ENCODE results near the gene PRDM15. TPM values are rescaled to one million over a fixed set of nuclear protein-coding genes. Genes with fewer than 3 reads are reported as not detected.

PRDM15 gene, protein sequence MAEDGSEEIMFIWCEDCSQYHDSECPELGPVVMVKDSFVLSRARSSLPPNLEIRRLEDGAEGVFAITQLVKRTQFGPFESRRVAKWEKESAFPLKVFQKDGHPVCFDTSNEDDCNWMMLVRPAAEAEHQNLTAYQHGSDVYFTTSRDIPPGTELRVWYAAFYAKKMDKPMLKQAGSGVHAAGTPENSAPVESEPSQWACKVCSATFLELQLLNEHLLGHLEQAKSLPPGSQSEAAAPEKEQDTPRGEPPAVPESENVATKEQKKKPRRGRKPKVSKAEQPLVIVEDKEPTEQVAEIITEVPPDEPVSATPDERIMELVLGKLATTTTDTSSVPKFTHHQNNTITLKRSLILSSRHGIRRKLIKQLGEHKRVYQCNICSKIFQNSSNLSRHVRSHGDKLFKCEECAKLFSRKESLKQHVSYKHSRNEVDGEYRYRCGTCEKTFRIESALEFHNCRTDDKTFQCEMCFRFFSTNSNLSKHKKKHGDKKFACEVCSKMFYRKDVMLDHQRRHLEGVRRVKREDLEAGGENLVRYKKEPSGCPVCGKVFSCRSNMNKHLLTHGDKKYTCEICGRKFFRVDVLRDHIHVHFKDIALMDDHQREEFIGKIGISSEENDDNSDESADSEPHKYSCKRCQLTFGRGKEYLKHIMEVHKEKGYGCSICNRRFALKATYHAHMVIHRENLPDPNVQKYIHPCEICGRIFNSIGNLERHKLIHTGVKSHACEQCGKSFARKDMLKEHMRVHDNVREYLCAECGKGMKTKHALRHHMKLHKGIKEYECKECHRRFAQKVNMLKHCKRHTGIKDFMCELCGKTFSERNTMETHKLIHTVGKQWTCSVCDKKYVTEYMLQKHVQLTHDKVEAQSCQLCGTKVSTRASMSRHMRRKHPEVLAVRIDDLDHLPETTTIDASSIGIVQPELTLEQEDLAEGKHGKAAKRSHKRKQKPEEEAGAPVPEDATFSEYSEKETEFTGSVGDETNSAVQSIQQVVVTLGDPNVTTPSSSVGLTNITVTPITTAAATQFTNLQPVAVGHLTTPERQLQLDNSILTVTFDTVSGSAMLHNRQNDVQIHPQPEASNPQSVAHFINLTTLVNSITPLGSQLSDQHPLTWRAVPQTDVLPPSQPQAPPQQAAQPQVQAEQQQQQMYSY
- 2.6 to 3.5 TPM (median 3.1 TPM) in 5 replicates for total RNA-seq (2022; extraction: Qiagen RNA extraction)

DNA sequence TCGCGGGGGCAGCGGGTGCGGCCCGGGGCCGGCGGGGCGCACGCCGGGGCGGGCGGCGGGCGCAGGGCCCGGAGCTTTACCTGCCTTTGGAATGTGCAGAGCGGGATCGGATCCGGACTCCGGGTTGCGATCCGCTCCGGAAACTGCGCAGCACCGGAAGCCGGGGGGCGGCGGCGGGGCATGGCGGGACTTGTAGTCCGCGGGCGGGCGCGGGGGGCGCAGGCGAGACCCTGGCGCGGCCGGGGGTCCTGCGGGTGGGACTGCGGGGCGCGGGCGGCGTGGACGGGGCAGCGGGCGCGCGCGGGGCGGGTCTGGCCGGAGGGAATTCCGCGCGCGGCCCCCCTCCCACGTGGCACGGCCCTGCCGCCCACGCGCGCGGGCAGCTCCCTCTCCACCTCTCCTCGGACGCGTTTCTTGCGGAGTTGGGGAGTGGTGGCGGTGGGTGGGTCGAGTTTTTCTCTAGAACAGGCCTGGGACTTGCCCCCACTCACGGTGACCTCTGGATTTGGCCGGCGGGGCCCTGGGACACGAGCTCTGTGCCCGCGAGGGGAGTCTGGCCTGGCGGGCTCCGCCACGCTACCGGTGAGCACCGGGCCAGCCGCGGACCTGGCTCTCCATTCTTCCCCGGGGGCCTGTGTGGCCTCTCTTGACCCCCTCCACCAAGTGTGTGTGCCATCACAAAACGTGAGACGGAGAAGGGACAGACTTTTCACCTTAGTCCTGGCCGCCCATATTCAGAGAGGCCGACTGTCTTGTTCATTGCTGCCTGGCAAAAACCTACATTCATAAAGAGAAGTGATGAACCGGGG, at the start of gene PRDM15:
PRDM15 (minus strand) TSS at position 155 of the 809 bp plus-strand sequence. CDS start 18,981 bp downstream, outside the sequence.

DNA sequence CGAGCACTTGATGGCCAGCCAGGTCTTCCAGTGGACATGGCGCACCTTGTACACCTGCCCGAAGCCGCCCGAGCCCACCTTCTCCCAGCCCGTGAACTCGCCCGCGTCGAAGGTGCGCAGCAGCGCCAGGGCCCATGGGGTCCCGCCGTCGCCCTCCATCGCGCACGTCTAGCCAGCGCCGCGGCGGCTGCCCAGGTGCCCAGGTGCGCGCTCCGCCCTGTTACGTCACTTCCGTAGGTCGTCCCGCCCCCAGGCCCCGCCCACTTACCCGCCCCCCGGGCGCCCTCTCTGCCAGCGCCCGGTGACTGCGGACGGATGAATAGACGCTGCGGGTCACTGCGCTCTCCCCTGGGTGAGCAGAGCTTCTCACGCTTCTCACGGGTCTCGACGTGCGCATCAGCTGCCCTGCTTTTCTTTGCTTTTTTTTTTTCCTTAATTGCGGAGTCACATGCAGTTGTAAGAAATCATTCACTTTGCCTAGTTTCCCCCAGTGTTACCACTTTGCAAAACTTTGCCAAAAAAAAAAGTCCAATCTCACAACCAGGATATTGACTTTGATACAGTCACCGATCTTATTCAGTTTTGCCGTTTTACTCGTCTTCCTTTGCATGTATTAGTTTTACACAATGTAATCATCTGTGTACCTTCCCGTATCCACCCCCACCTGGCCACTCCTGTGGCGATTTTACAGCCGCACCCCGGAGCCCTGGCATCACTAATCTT, 112.1 kb downstream of the PRDM15 start, which contains the start of gene RIPK4:
RIPK4 (minus strand) TSS at position 170 of the 723 bp plus-strand sequence; CDS start at position 159, 11 bp downstream.

Other genes with a start within 250 kb of the PRDM15 start
- gene RIPK4, start 112.3 kb downstream of the PRDM15 start, total RNA-seq (2022; extraction: Qiagen RNA extraction) = 14.7 to 21.0 TPM (median 17.9 TPM) in 5 replicates
- gene C2CD2, start 74.7 kb upstream of the PRDM15 start, total RNA-seq (2022; extraction: Qiagen RNA extraction) = 5.9 to 7.5 TPM (median 6.7 TPM) in 5 replicates
- 4.3 to 6.4 TPM (median 5.7 TPM) in 5 replicates for gene ZBTB21, start 131.0 kb upstream of the PRDM15 start, total RNA-seq (2022; extraction: Qiagen RNA extraction)
- not detected in 5 replicates for gene UMODL1, start 192.0 kb upstream of the PRDM15 start, total RNA-seq (2022; extraction: Qiagen RNA extraction)

Data from A549 treated with Mapracorat at 1 μM for 4 hours (cell line).